PFSK-1 (cell line): ENCODE measurements around the gene LRRC15.

ENCODE experiments used
- FOXP2 ChIP-seq: optimal IDR thresholded peaks from 2 replicates; pipeline ENCODE3; 2011; ENCODE audit warnings: borderline replicate concordance, control low read depth, inconsistent platforms; ENCODE audit not compliant: insufficient read depth; ENCODE audit errors: extremely low read length, extremely low read depth
- POLR2AphosphoS5 ChIP-seq: IDR thresholded peaks from 2 replicates; pipeline ENCODE4 v1.6.1; 2012; ENCODE audit warnings: low read depth, mild to moderate bottlenecking, control low read depth, low read length, moderate library complexity
- SIN3A ChIP-seq: IDR thresholded peaks from 2 replicates; pipeline ENCODE4 v1.6.1; 2012; ENCODE audit warnings: mild to moderate bottlenecking, low read length, moderate library complexity, borderline replicate concordance; ENCODE audit not compliant: insufficient read depth
- TAF1 ChIP-seq: IDR thresholded peaks from 2 replicates; pipeline ENCODE4 v1.6.1; 2012; ENCODE audit warnings: low read length, control low read depth, borderline replicate concordance; ENCODE audit not compliant: insufficient read depth
- TF ChIP-seq, protein P1 (sequence below), 2 experiments: IDR thresholded peaks; 2 replicates each; pipeline versions ENCODE4 v1.6.1 to v1.8.0; 2011 to 2012; ENCODE audit warnings: low read depth in 2 of 2, low read length in 2 of 2, control low read depth in 1 of 2, inconsistent platforms in 1 of 2, mild to moderate bottlenecking in 1 of 2, moderate library complexity in 1 of 2; ENCODE audit not compliant: insufficient read depth in 1 of 2

LRRC15 gene

DNA sequence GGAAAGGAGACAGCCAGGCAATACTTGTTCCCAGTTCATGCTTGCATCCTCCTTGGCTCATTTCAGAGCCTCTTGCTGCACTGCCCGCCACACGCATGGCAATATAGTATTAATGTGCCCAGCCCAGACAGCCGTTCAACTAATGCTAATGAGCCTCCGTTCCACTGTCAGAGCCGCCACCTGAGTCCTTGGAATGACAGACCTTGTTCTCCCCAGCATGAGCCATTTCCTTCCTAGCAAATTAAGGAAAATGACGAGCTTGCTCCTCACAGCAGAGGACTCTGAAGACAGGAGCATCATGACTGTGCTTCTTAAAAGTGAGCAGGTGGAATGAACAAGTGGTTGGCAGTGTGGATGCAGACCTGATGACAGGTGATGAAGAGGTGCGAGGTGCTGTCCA is 10.8 kb upstream of the LRRC15 start:
- no peak for TF ChIP-seq FOXP2
- TF ChIP-seq TAF1: no peak
- TF ChIP-seq, protein P1, sequence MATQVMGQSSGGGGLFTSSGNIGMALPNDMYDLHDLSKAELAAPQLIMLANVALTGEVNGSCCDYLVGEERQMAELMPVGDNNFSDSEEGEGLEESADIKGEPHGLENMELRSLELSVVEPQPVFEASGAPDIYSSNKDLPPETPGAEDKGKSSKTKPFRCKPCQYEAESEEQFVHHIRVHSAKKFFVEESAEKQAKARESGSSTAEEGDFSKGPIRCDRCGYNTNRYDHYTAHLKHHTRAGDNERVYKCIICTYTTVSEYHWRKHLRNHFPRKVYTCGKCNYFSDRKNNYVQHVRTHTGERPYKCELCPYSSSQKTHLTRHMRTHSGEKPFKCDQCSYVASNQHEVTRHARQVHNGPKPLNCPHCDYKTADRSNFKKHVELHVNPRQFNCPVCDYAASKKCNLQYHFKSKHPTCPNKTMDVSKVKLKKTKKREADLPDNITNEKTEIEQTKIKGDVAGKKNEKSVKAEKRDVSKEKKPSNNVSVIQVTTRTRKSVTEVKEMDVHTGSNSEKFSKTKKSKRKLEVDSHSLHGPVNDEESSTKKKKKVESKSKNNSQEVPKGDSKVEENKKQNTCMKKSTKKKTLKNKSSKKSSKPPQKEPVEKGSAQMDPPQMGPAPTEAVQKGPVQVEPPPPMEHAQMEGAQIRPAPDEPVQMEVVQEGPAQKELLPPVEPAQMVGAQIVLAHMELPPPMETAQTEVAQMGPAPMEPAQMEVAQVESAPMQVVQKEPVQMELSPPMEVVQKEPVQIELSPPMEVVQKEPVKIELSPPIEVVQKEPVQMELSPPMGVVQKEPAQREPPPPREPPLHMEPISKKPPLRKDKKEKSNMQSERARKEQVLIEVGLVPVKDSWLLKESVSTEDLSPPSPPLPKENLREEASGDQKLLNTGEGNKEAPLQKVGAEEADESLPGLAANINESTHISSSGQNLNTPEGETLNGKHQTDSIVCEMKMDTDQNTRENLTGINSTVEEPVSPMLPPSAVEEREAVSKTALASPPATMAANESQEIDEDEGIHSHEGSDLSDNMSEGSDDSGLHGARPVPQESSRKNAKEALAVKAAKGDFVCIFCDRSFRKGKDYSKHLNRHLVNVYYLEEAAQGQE (IDR thresholded peaks at IDR 0.05; ENCODE audit: insufficient read depth in 1 of 2, low read depth in 2 of 2, low read length in 2 of 2): no peak
- no peak for TF ChIP-seq SIN3A
- TF ChIP-seq POLR2AphosphoS5: no peak

DNA sequence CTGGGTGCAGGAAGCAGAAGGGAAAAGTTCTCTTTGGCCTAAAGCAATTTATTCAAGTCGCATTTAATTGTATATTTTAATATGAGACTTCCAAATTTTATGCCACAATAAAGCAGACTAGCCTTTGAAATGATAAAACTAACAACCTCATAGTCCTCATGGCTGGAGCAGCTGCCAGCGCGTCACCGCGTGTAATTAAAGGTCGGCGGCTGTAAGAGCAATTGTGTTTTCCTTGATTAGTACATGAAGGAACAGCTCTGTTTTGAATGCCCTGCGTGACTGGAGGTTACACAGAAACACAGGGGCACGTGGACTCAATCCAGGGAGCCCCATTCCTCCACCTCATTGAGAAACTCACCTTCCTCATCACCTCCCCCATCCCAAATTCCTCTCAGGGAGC is 10.1 kb upstream of the LRRC15 start:
- TF ChIP-seq, protein P1 (IDR thresholded peaks at IDR 0.05; ENCODE audit: insufficient read depth in 1 of 2, low read depth in 2 of 2, low read length in 2 of 2): no peak
- TF ChIP-seq POLR2AphosphoS5 (no peak), TAF1 (no peak), FOXP2 (no peak), SIN3A (no peak)

DNA sequence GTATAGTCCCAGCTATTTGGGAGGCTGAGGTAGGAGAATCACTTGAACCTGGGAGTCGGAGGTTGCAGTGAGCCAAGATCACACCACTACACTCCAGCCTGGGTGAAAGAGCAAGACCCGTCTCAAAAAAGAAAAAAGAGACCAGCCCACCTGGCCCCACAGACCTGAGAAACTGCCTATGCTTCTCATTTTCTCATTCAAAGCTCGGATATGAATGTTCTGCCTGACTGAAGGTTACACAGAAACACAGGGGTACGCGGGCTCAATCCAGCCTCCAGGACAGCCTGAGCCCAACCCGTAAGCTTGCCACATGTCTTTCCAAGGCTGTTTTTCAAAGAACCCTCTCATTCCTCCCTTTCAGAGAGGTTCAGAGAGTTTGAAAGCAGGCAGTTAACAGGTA is 9.7 kb upstream of the LRRC15 start:
- TF ChIP-seq POLR2AphosphoS5 (no peak), SIN3A (no peak), TAF1 (no peak), FOXP2 (no peak)
- TF ChIP-seq, protein P1 (IDR thresholded peaks at IDR 0.05; ENCODE audit: insufficient read depth in 1 of 2, low read depth in 2 of 2, low read length in 2 of 2): no peak

DNA sequence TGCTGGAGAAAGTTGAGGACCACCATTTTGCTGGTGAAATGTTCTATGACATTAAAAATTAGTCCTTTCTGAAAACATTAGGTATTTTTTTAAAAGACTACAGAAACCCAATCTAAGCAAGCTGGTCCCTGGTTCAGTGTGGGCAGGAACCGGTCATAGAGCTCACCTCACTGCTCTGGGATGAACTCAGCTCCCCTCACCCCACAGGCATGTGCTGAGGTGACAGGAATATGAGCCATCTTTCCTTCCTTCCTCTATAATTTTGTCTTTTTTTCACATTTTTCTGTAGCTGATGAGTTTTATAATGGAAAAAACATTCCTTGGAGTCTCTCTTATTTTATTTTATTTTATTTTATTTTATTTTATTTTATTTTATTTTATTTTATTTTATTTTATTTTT is 8.2 kb upstream of the LRRC15 start:
- TF ChIP-seq FOXP2 (no peak), TAF1 (no peak), SIN3A (no peak), POLR2AphosphoS5 (no peak)
- TF ChIP-seq, protein P1 (IDR thresholded peaks at IDR 0.05; ENCODE audit: insufficient read depth in 1 of 2, low read depth in 2 of 2, low read length in 2 of 2): no peak

DNA sequence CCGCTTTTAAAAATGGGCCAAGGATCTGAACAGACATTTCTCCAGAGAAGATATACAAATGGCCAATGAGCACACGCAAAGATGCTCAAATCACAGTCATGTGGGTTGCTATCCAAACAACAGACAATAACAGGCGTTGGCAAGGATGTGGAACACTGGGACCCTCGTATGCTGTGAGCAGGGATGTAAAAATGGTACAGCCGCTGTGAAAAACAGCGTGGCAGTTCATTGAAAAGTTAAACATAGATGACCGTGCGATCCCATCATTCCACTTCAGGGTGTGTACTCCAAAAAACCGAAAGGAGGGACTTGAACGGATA is 6.7 kb upstream of the LRRC15 start:
- TF ChIP-seq, protein P1 (IDR thresholded peaks at IDR 0.05; ENCODE audit: insufficient read depth in 1 of 2, low read depth in 2 of 2, low read length in 2 of 2): no peak
- TF ChIP-seq FOXP2: no peak
- no peak for TF ChIP-seq TAF1
- TF ChIP-seq SIN3A: no peak
- TF ChIP-seq POLR2AphosphoS5: no peak
